HEK293 (cell line): ENCODE results near the gene RNH1.

Experiments
- ATF2 ChIP-seq: fragments of 450-650 bp; formaldehyde crosslinking; IDR thresholded peaks from 2 replicates; pipeline ENCODE4 v1.5.1; 2016; ENCODE audit warnings: missing biosample characterization, missing genetic modification characterization, low read depth
- BCL11A ChIP-seq: fragments of 450-650 bp; formaldehyde crosslinking; IDR thresholded peaks from 2 replicates; pipeline ENCODE4 v1.5.1; 2016; ENCODE audit warnings: low read depth, missing biosample characterization, missing genetic modification characterization
- FEZF1 ChIP-seq: fragments of 450-650 bp; formaldehyde crosslinking; IDR thresholded peaks from 2 replicates; pipeline ENCODE4 v1.5.1; 2016; ENCODE audit warnings: missing biosample characterization, missing genetic modification characterization
- HOXD13 ChIP-seq: sonication (generic); formaldehyde crosslinking; IDR thresholded peaks from 2 replicates; pipeline ENCODE4 v1.8.0; 2022; ENCODE audit warnings: missing genetic modification reagents, borderline replicate concordance
- KLF16 ChIP-seq: fragments of 450-650 bp; formaldehyde crosslinking; IDR thresholded peaks from 2 replicates; pipeline ENCODE4 v1.5.1; 2017; ENCODE audit warnings: missing biosample characterization, missing genetic modification characterization
- PBX3 ChIP-seq: sonication (generic); formaldehyde crosslinking; IDR thresholded peaks from 2 replicates; pipeline ENCODE4 v1.8.1; 2022; ENCODE audit warnings: mild to moderate bottlenecking, moderate library complexity, missing genetic modification reagents
- PRDM2 ChIP-seq: fragments of 450-650 bp; formaldehyde crosslinking; IDR thresholded peaks from 2 replicates; pipeline ENCODE4 v1.5.1; 2016; ENCODE audit warnings: missing biosample characterization, missing genetic modification characterization, borderline replicate concordance
- REPIN1 ChIP-seq: fragments of 450-650 bp; formaldehyde crosslinking; IDR thresholded peaks from 2 replicates; pipeline ENCODE4 v1.5.1; 2017; ENCODE audit warnings: missing biosample characterization, missing genetic modification characterization, low read depth
- YY1 ChIP-seq: fragments of 450-650 bp; formaldehyde crosslinking; IDR thresholded peaks from 2 replicates; pipeline ENCODE4 v1.5.1; 2018; ENCODE audit warnings: missing biosample characterization, missing genetic modification characterization
- ZBTB21 ChIP-seq: fragments of 450-650 bp; formaldehyde crosslinking; IDR thresholded peaks from 2 replicates; pipeline ENCODE4 v1.5.1; 2017; ENCODE audit warnings: missing biosample characterization, missing genetic modification characterization
- ZBTB7A ChIP-seq: fragments of 450-650 bp; formaldehyde crosslinking; IDR thresholded peaks from 2 replicates; pipeline ENCODE4 v1.5.1; 2016; ENCODE audit warnings: low read depth, missing biosample characterization, missing genetic modification characterization
- ZBTB8A ChIP-seq: fragments of 450-650 bp; formaldehyde crosslinking; IDR thresholded peaks from 2 replicates; pipeline ENCODE4 v1.5.1; 2016; ENCODE audit warnings: missing biosample characterization, missing genetic modification characterization
- ZNF10 ChIP-seq: fragments of 450-650 bp; formaldehyde crosslinking; IDR thresholded peaks from 2 replicates; pipeline ENCODE4 v1.5.1; 2017; ENCODE audit warnings: missing biosample characterization, missing genetic modification characterization
- ZNF157 ChIP-seq: fragments of 450-650 bp; formaldehyde crosslinking; IDR thresholded peaks from 2 replicates; pipeline ENCODE4 v1.5.1; 2016; ENCODE audit warnings: missing biosample characterization, missing genetic modification characterization
- ZNF221 ChIP-seq: fragments of 450-650 bp; formaldehyde crosslinking; IDR thresholded peaks from 2 replicates; pipeline ENCODE4 v1.5.1; 2017; ENCODE audit warnings: missing biosample characterization, missing genetic modification characterization, borderline replicate concordance
- ZNF350 ChIP-seq: fragments of 450-650 bp; formaldehyde crosslinking; IDR thresholded peaks from 2 replicates; pipeline ENCODE4 v1.5.0; 2017; ENCODE audit warnings: missing biosample characterization, mild to moderate bottlenecking, missing genetic modification characterization
- ZNF391 ChIP-seq: fragments of 450-650 bp; formaldehyde crosslinking; IDR thresholded peaks from 2 replicates; pipeline ENCODE4 v1.5.1; 2016; ENCODE audit warnings: low read depth, missing biosample characterization, missing genetic modification characterization, borderline replicate concordance
- ZNF518A ChIP-seq: fragments of 450-650 bp; formaldehyde crosslinking; conservative IDR thresholded peaks from 2 replicates; pipeline ENCODE4 v1.5.1; 2016; ENCODE audit warnings: low read depth, missing biosample characterization, missing genetic modification characterization
- ZNF521 ChIP-seq: fragments of 450-650 bp; formaldehyde crosslinking; IDR thresholded peaks from 2 replicates; pipeline ENCODE4 v1.5.1; 2017; ENCODE audit warnings: missing biosample characterization, mild to moderate bottlenecking, missing genetic modification characterization
- ZNF529 ChIP-seq: fragments of 450-650 bp; formaldehyde crosslinking; IDR thresholded peaks from 2 replicates; pipeline ENCODE4 v1.5.1; 2017; ENCODE audit warnings: missing genetic modification characterization, missing biosample characterization; ENCODE audit not compliant: insufficient replicate concordance
- ZNF571 ChIP-seq: fragments of 450-650 bp; formaldehyde crosslinking; IDR thresholded peaks from 2 replicates; pipeline ENCODE4 v1.5.0; 2017; ENCODE audit warnings: missing biosample characterization, missing genetic modification characterization
- ZNF600 ChIP-seq: fragments of 450-650 bp; formaldehyde crosslinking; IDR thresholded peaks from 2 replicates; pipeline ENCODE4 v1.5.1; 2016; ENCODE audit warnings: missing biosample characterization, missing genetic modification characterization
- ZNF626 ChIP-seq: fragments of 450-650 bp; sonication (Bioruptor Pico); formaldehyde crosslinking; IDR thresholded peaks from 2 replicates; pipeline ENCODE4 v1.5.1; 2018; ENCODE audit warnings: missing biosample characterization, missing genetic modification characterization, inconsistent platforms
- ZNF660 ChIP-seq: fragments of 450-650 bp; IDR thresholded peaks from 2 replicates; pipeline ENCODE4 v1.5.1; 2018; ENCODE audit warnings: missing biosample characterization, mild to moderate bottlenecking, missing genetic modification characterization
- ZNF76 ChIP-seq: fragments of 450-650 bp; formaldehyde crosslinking; IDR thresholded peaks from 2 replicates; pipeline ENCODE4; 2016; ENCODE audit warnings: low read depth, missing biosample characterization, missing genetic modification characterization, borderline replicate concordance

Gene RNH1

GRCh38 chr11:447923-448731, 58.9 kb downstream of the RNH1 start (continued):
- no peak for TF ChIP-seq PRDM2
- TF ChIP-seq FEZF1 (tag by site-specific recombination), result no peak
- TF ChIP-seq BCL11A, result peak; percentile 16; the same call in 1 of the 2 replicates
- no peak for TF ChIP-seq ZNF157
- TF ChIP-seq ATF2, result no peak
- TF ChIP-seq ZNF521 (tag by site-specific recombination), result no peak
- TF ChIP-seq ZNF518A, result no peak
- no peak for TF ChIP-seq YY1 (tag by site-specific recombination)
- no peak for TF ChIP-seq ZNF221 (tag by site-specific recombination)
- TF ChIP-seq ZNF76 (tag by site-specific recombination), result peak; percentile 74; the same call in 1 of the 2 replicates
- TF ChIP-seq KLF16 (tag by site-specific recombination), result peak; percentile 66; the same call in 1 of the 2 replicates
- no peak for TF ChIP-seq REPIN1 (tag by site-specific recombination)
- TF ChIP-seq ZBTB7A (tag by site-specific recombination), result peak; percentile 57; the same call in 1 of the 2 replicates
- peak; percentile 25; the same call in 1 of the 2 replicates for TF ChIP-seq ZBTB8A (tag by site-specific recombination)
- 0 out of 2 replicates have a peak, but pooled peaks have one; percentile 20 for TF ChIP-seq PBX3
- TF ChIP-seq ZNF600 (tag by site-specific recombination), result no peak
- TF ChIP-seq HOXD13 (CRISPR knock-in tag), result no peak
- no peak for TF ChIP-seq ZBTB21 (tag by site-specific recombination)
- TF ChIP-seq ZNF660 (tag by site-specific recombination), result peak; percentile 40; the same call in 1 of the 2 replicates
- TF ChIP-seq ZNF350, result no peak
- TF ChIP-seq ZNF571 (tag by site-specific recombination), result no peak
- no peak for TF ChIP-seq ZNF529
- no peak for TF ChIP-seq ZNF10 (tag by site-specific recombination)
- TF ChIP-seq ZNF626, result no peak
- TF ChIP-seq ZNF391 (tag by site-specific recombination), result no peak
